OCI-LY1 (cell line): Measurements from ENCODE around the gene GNG2.

Source experiments
- EZH2 ChIP-seq: fragments of 200-600 bp; sonication (generic), shearing (Covaris generic); IDR thresholded peaks from 2 replicates; pipeline ENCODE4 v1.8.0; 2017; ENCODE audit warnings: borderline replicate concordance, mixed run types, mild to moderate bottlenecking, antibody characterized with exemption, low read length, moderate library complexity, mixed read lengths
- TF ChIP-seq, protein P1 (sequence below): fragments of 200-600 bp; sonication (generic), shearing (Covaris generic); IDR thresholded peaks from 2 replicates; pipeline ENCODE4 v1.5.1; 2017; ENCODE audit warnings: mild to moderate bottlenecking, antibody characterized with exemption, low read length, moderate library complexity, mixed read lengths

DNA sequence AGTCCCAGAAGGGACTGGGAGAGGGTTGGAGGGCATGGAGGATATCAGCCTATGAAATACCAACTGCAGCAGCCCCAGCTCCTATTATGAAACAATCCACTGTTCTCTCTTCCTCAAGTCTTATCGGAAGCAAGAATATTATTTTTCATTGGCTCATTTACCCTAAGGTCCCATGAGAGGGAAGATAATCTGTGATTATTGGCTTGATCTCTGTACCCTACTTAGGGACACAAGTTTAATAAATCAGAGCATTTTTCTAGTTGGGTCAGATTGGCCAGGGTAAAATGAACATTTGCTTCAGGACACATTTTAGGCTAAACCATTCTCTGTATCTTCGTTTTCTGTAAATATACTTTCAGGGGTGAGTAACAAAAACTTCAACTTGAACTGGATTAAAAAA, 43.1 kb upstream of the GNG2 start:
- TF ChIP-seq EZH2 = no peak
- TF ChIP-seq, protein P1, sequence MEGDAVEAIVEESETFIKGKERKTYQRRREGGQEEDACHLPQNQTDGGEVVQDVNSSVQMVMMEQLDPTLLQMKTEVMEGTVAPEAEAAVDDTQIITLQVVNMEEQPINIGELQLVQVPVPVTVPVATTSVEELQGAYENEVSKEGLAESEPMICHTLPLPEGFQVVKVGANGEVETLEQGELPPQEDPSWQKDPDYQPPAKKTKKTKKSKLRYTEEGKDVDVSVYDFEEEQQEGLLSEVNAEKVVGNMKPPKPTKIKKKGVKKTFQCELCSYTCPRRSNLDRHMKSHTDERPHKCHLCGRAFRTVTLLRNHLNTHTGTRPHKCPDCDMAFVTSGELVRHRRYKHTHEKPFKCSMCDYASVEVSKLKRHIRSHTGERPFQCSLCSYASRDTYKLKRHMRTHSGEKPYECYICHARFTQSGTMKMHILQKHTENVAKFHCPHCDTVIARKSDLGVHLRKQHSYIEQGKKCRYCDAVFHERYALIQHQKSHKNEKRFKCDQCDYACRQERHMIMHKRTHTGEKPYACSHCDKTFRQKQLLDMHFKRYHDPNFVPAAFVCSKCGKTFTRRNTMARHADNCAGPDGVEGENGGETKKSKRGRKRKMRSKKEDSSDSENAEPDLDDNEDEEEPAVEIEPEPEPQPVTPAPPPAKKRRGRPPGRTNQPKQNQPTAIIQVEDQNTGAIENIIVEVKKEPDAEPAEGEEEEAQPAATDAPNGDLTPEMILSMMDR = no peak
